GM18867 (cell line): ENCODE measurements around the gene TIPIN.
"Not testable (repeated sequence)": the region's sequence is repeated elsewhere in the genome, so short reads cannot be mapped to it uniquely, and the experiment has no call there.

Experiments
- ATAC-seq: cut with Tn5 transposase; IDR thresholded peaks from one replicate; pipeline ENCODE4 v1.9.1; 2021; ENCODE audit warnings: mild to moderate bottlenecking, moderate library complexity; ENCODE audit not compliant: unreplicated experiment

Gene TIPIN

DNA sequence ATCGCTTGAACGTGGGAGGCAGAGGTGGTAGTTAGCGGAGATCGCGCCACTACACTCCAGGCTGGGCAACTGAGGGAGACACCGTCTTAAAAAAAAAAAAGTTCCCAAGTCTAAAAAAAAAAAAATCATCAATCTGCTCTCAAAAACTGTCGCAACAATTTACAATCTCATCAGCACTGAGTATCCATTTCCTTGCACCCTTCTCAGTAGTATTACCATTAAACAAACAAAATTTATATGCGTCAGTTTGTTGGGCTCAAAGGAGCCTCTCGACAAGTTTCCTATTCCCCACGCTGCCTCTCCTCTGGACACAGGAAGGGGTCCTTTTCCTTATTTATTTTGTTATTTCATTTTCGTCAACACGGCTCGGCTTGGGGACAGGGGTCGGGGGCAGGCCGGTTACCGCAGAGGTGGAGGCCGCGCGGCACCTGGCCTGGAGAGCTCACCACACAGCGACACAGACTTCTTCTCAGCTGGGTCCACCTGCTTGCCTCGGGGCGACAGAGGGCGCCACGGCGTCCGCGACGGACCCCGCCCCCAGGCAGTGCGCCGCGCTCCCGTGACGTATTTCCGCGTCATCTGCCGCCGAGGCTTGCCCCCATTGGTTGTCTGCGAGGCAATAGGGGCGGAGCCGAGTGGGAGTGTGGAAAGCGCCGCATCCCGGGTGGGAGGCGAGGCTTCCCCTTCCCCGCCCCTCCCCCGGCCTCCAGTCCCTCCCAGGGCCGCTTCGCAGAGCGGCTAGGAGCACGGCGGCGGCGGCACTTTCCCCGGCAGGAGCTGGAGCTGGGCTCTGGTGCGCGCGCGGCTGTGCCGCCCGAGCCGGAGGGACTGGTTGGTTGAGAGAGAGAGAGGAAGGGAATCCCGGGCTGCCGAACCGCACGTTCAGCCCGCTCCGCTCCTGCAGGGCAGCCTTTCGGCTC is 30.0 kb upstream of the TIPIN start, which contains the start of gene MAP2K1:
Gene MAP2K1 (plus strand): TSS at position 709 of the 920 bp plus-strand sequence. CDS start 436 bp downstream, outside the sequence.
- ATAC-seq, result peak; percentile 82

GRCh38 chr15:66381376-66381775 is 24.9 kb upstream of the TIPIN start:
- ATAC-seq, result not testable (repeated sequence)

DNA sequence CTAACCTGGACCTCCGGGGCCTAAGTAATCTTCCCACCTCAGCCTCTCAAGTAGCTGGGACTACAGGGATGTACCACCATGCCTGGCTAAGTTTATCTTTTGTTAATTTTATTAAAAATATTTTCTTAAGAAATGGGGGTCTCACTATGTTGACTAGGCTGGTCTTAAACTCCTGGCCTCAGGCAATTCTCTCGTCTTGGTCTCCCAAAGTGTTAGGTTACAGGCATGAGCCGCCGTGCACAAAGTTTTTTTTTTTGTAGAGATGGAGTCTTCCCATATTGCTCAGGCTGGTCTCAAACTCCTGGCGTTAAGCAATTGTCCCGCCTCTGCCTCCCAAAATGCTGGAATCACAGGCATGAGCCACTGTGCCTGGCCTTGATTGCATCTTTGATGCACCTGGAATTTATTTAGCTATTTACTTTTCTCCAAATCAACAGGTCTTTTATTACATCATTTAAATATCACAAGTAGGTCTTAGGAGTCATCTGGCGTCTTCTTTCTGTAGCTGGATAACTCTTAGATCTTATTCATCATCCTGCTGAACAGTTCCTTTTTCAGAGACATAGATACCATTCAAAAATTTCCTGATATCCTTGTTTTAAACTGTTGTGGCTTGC is 22.4 kb upstream of the TIPIN start:
- no peak for ATAC-seq

DNA sequence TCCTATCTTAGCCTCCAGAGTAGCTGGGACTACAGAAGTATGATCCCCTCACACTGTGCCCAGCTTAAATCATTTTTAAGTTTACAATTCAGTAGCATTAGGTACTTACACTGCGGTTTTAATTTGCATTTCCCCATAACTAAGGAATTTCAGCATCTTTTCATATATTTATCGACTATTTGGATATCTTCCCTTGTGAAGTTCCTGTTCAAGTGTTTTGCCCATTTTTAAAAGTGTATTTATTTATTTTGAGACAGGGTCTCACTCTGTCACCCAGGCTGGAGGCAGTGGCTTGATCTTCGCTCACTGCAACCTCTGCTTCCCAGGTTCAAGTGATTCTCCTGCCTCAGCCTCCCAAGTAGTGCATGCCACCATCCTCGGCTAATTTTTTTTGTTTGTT is 17.7 kb upstream of the TIPIN start:
- ATAC-seq, result no peak

DNA sequence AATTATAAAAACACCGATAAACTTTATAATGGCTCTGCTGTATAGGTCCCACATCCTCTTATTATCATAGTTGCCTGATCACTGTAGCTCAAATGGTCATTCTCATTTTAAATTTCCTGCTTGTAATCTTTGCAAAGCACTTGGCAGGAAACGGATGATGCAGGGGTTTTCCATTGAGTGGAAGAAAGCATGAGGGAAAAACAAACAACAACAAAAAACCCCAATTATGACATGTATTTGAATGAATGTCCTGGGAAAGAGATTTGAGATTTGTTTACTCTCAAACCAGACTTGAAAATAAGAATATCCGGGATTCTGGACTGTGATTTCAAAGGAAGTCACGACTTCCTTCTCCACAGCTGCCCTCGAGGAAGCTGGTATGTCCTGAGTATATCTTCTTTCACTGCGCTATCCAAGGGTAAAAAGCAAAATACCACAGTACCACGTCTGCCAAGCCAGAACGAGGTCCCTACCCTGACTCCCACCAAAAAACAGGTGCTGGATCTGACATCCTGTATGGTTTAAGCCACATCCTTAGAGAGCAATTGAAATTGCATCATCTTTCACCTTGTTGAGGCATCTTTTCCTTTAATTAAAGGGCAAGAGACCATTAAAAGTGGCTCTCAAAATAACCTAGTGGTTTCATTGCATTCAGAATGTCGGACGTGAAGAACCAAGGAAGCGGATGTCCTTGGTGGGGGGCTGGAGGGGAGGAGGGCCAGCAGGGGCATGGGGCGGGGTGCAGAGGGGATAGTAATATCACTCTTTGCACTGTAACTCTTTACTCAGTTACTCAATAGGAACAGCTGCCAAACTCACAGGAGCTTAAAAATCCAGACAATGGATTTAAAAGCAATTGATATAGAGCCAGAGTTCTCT is 13.5 kb upstream of the TIPIN start:
- no peak for ATAC-seq

DNA sequence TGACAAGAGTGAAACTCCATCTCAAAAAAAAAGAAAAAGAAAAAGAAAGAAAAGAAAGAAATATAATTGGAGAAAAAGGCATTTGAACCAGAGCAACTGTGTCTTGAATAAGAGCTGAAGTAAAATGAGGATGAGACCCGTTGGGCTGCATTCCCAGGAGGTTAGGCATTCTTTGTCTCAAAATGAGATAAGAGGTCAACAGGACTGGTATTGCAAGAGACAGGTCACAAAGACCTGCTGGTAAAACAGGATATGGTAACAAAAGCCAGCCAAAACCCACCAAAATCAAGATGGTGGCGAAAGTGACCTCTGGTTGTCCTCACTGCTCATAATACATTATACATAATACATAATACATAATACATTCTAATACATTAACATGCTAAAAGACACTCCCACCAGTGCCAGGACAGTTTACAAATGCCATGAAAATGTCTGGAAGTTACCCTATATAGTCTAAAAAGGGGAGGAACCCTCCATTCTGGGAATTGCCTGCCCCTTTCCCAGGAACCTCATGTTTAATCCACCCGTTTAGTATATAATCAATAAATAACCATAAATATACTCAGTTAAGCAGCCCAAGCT is 8.6 kb upstream of the TIPIN start:
- no peak for ATAC-seq

- ATAC-seq, result no peak
These were observed 6.3 kb upstream of the TIPIN start for GRCh38 chr15:66362776-66363175.

DNA sequence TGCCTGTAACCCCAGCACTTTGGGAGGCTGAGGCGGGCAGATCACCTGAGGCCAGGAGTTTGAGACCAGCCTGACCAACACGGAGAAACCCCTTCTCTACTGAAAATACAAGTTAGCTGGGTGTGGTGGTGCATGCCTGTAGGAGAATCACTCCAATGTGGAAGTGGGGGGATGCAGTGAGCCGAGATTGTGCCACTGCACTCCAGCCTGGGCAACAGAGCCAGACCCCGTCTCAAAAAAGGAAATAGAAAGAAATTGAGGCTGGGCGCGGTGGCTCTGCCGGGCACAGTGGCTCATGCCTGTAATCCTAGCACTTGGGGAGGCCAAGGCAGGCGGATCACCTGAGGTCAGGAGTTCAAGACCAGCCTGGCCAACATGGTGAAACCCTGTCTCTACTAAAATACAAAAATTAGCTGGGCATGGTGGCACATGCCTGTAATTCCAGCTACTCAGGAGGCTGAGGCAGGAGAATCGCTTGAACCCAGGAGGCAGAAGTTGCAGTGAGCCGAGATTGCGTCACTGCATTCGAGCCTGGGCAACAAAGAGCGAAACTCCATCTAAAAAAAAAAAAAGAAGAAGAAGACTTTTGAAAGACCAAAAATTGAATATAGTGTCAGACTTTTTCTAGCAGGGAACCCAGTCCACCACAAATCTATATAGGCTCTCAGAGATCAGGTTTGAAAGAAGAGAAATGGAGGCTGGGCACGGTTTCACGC is 5.4 kb upstream of the TIPIN start:
- not testable (repeated sequence) for ATAC-seq

GRCh38 chr15:66359740-66360139 is 3.3 kb upstream of the TIPIN start:
- ATAC-seq, result no peak

DNA sequence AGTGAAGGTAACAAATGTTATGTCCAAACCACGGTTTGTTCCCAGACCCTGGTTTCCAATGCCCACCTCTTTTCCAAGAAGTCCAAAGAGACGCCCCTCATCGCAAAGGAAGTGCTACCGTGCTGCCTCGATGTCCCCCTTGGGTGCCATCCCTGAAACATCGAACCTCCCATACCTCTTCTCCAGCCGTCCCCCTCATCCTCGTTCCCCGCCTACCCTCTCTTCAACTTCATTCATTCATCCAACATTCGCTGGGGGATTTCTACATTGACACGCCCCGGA is 467 bp downstream of the TIPIN start:
- no peak for ATAC-seq

DNA sequence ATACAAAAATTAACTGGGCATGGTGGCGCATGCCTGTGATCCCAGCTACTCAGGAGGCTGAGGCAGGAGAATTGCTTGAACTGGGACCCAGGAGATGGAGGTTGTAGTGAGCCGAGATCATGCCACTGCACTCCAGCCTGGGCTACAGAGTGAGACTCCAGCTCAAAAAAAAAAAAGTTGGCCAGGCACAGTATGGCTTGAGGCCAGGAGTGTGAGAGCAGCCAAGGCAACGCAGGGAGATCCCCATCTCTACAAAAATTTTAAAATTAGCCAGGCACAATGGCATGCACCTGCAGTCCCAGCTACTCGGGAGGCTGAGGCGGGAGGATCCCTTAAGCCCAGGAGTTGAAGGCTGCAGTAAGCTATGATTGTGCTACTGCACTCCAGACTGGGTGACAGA is 8.0 kb downstream of the TIPIN start:
- not testable (repeated sequence) for ATAC-seq

DNA sequence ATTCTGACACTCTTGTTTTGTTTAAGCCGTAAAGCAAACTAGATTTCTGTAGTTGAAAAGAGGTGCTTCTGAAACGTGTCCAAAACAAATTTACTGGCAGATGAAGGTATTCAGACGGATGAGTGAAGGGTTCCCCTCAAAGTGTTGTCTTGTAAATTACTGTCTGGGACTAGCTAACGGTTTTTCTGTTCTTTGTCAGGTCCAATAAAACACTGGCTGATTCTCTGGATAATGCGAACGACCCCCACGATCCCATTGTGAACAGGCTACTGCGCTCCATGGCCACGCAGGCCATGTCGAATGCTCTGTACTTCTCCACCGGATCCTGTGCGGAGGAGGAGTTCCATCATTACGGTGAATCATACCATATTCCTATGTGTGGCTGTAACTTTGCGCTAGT is 27.7 kb downstream of the TIPIN start:
- no peak for ATAC-seq

GRCh38 chr15:66327736-66328135 is 28.7 kb downstream of the TIPIN start:
- no peak for ATAC-seq

GRCh38 chr15:66326051-66326450 is 30.4 kb downstream of the TIPIN start:
- no peak for ATAC-seq

DNA sequence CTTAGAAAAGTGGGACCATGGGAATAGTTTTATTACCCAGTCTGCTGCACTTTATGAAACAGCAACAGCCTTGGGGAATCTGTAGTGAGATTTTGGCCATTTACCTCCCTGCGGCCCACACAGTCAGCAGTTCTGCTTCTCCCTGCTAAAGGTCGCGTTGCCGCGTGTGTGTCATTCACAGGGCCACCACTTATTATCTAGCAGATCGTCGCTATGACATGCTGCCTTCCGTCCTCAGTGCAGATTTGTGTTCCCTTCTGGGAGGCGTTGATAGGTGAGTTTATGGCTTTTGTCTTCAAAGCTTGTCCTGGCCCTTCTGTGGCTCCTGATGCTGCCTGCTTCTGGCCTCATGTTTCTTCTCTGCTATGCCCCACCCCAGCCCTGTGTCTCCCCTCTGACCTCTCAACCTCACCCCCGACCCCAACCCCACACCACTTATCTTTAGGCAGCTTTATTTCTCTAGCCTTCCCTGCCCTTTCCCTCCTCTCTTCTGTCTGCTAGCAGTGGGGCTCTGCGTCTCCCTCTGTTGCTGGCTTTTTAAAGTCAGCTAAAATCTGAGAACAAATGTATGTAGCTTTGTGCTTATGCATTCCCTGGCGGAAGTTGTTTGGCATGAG is 33.1 kb downstream of the TIPIN start:
- ATAC-seq, result no peak

DNA sequence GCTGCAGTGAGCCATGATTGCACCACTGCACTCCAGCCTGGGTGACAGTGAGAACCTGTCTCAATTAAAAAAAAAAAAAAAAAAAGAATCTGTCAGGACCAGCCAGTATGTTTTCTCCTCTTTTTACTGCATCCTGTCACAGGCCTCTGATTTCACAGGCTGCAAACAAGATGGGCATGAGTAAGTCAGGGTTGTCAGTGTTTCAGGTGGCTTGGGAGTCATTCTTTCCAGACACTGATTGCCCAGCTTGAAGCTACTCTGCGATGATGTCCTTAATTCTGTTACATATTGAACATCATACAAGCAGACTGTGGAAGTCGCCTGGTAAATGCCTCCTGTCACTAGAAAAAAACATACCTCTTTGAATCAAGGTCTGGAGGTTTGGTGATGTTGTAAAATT is 44.3 kb downstream of the TIPIN start:
- no peak for ATAC-seq

- no peak for ATAC-seq
These were observed 45.7 kb downstream of the TIPIN start for GRCh38 chr15:66310786-66311185.

DNA sequence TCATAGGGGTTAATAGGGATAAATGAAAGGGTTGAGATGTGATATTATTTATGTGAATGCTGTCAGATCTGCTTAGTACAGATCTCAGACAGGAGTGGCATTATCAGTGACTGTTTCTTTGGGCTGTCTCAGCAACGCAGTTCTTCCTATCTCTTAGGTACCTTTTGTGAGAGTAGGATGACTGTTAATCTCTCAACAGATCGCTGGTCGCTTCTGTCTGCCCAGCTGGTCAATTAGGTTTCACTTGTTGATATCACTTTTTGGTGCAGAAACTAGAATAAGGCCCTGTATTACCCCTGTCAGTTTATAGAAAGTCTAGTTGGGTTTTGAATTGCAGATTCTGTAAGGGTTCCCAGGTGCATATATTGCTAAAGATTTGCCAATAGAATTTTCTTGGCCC is 46.7 kb downstream of the TIPIN start:
- ATAC-seq, result no peak

- no peak for ATAC-seq
These were observed 48.0 kb downstream of the TIPIN start for GRCh38 chr15:66308531-66308930.

DNA sequence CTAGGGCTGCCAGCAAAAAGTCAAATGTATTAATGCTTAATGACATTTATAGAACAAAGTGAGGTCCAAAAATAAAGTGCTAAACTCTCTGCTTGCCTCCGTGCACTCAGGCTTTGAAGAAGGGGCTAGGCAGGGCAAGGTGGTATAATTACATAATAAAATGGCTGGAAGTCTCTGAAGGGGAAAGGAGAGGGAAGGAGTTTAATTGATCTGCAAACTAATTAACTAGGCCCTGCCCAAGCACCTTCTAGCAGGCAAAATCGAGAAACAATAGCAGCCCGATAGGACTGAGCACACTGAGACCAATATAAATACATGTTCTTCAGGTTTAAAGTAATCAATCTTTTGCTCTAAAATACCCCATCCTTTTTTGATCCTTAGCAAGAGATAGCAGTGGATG is 50.1 kb downstream of the TIPIN start:
- no peak for ATAC-seq
